ENCODE data around the gene ATP5F1D.

- TF ChIP-seq POLR2AphosphoS5 (IDR thresholded peaks at IDR 0.05; ENCODE audit: low read depth, low read length) = no peak
- TF ChIP-seq PAX5 (IDR thresholded peaks at IDR 0.05; ENCODE audit: insufficient read depth, low read length, severe bottlenecking) = no peak
- no peak for TF ChIP-seq POLR2A (IDR thresholded peaks at IDR 0.05; ENCODE audit: low read depth, low read length)
- TF ChIP-seq SPI1 (IDR thresholded peaks at IDR 0.05; ENCODE audit: low read depth, low read length) = no peak
- no peak for TF ChIP-seq TAF1 (IDR thresholded peaks at IDR 0.05; ENCODE audit: low read depth, low read length)
Observed at GRCh38 chr19:1293782-1294604, 52.4 kb downstream of the ATP5F1D start.
